HTERT RPE-1 (cell line): ENCODE measurements around the gene KRT36.

Experiments used
- in situ Hi-C: fragments of 300-500 bp; cut with MboI; formaldehyde crosslinking; loops from 4 replicates; pipeline ENCODE4 v1.14.3; 2020; ENCODE audit warnings: low sequenced_read_pairs

The KRT36 gene

DNA sequence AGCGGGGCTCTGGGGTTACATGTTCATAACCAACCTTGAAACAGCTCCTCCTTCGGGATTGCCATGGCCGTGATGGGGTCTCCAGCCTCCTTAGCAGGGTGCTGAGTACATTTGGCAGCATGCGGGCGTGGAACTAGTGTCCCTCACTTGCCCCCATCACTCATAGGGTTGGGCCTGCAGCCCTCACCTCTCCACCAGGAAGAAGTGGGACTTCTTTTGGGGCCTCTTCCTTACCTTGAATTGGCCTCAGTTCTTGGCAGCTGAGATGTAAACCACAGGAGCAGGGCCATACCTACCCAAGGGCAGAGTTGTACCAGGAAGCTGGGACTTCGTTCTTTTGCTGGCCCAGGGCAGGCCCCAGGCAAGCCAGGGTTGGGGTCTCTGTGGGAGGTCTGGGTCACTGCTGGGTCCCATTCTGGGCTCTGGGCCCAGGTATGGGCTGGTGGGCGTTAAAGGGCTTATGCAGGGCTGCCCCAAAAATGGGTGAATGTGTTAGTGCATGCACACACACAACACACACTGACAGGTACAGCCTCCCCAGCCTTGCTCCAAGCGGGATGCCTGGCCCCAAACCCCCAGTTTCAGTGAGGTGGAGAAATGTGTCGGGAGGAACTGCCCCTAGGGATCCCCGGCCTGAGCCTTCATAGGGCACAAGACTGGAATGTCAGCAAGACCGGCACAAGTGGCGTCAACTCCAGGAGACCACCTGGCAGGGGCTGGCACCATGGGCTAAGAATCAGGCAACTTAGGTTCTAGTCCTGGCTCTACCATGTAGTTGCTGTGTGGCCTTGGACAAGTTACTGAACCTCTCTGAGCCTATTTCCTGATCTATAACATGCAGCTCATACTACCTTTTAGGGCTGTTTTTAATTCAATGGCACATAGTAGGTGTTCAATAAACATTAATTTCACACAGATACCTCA lies 32.9 kb upstream of the KRT36 start:
- in situ Hi-C loops: no loop called here

DNA sequence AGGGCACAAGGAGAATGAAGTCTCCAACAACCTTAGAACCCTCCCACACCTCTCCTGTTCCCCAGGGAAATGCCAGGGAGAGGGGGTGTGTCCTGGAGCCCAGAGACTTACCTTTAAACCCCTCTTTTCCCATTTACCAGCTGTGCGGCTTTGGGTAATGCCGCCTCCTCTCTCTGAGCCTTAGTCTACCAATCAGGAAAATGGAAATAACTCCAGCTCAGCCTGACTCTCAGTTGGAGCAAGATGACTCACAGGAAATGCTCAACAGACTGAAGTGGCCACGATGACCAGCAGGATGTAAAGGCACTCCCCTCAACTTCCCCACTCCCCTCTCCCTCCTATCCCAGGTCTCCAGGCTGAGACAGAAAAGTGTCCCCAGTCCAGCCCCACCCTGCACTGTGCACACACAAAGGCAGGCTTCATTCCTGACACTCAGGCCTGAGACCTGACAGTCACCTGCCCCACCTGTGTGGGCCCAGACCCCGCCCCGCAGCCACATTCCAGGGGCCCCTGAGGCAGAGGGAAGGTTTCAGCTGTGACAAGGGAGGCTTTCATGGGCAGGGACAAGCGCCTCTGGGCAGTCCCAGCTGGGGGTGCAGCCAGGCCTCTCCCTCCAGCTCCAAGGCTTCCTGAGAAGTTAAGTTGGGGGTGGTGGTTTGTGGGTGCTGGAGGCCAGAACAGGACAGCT lies 32.0 kb upstream of the KRT36 start:
- in situ Hi-C loops: no loop called here

- in situ Hi-C loops: no loop called here
These were observed 31.3 kb upstream of the KRT36 start for GRCh38 chr17:41520821-41521521.

DNA sequence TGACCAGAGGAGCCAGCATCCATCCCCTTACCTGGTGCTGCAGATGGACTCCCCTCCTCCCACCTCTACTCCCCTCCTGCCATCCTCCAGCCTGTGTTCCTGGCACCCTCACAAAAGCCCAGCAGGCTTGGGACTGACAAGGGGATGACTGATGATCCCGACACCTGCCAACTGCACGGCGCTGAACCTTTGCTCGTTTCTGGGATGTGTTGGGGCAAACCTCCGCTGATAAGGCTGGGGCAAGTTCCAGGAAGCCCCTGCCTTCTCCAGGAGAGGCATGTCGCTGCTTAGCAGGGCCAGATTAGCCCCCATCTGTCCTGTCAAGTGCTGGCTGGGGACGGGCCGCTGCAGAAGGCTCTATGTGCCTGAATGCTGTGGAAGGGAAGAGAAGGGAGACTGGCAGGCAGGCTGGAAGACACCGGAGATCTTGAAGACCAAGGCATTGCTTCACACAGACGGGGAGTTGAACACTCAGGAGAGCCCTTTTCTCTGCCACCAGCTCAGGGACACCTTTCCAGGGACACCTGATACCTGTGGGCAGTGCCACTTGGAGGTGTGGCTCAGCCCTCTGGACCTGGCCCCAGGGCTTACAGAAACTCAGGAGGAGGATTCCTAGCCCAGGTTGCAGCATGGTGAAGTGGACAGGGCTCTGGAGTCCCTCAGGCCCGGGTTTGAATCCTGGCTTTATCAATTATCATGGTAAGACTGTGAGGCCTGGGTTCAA lies 30.0 kb upstream of the KRT36 start:
- in situ Hi-C loops: no loop called here

DNA sequence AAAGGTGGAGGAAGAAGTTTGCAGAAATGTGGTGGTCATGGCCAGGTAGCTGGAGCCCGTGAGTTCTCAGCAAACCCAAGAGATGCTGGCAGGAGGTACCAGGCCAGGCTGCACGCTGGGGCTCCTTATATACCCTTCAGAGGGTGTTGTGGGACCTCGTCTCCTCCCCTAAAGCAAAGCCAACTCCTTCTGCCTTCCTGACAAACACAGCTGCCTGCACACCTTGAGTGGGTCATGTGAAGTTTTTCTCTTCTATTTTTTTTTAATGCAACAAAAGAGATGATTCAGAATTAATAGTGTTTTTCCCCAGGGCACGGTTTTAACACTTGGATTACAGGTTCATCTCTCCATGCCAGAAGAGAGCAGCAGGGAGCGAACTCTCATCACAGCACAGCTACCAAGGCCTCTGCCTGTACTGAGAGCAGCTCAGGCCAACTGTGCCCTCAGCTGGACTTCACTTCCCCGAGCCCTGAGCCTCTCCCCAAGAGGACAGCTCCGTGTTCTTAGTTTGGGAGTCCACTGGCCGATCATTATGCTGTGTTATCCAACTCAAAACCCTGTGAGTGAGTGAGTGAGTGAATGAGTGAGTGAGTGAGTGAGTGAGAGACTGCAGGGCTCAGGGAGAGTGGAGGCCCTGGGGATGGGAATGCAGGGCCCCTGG lies 29.2 kb upstream of the KRT36 start, which contains the start of gene KRT15:
TSS of gene KRT15 (minus strand) at position 102 of the 661 bp plus-strand sequence. CDS start at position 39, 63 bp downstream.
- in situ Hi-C loops: no loop called here

DNA sequence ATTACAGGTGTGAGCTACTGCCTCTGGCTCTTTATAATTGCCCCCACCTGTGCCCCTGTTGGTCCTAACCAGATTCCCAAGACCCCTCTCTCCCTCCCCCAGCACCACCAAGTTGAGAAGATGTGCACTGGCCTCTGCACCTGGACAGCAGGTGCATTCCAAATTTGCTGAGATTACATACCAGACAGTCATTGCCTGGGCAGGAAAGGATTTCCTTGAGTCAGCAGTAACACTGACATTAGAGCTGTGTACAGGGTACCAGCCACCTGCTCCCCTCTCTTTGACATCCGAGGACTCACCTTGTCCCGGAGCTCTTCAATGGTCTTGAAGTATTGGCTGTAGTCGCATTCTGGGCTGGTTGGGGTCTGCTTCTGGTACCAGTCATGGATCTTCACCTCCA lies 28.3 kb upstream of the KRT36 start:
- in situ Hi-C loops: no loop called here

- in situ Hi-C loops: no loop called here
These were observed 27.1 kb upstream of the KRT36 start for GRCh38 chr17:41516830-41517283.

DNA sequence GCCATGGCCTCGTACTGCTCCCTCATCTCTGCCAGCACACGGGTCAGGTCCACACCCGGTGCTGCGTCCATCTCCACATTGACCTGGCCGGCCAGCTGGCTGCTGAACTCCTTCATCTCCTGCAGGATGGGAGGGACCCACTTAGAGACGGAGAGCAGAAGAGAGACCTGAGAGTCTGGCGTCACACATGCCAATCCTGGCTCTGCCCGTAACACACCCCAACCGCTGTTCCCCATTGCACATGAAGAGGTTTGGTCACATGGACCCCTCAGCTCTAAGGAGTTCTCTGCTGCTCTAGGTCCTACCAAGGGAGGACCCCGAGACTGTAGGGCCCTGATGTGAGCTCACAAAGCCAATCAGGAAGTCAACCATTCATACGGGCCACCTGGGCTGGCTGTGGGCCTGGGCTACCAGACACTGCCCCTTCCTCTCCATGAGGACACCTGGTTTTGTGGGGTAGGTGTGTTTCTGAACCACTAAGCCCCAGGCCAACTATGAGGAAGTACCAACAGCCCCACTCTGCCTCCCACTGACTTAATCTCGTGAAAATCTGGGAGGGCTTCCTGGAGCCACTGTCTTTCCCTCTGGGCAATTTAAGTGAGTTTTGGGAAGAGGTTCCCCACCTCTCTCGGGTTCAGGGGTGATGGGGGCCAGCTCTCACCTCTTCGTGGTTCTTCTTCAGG lies 26.6 kb upstream of the KRT36 start:
- in situ Hi-C loops: no loop called here

DNA sequence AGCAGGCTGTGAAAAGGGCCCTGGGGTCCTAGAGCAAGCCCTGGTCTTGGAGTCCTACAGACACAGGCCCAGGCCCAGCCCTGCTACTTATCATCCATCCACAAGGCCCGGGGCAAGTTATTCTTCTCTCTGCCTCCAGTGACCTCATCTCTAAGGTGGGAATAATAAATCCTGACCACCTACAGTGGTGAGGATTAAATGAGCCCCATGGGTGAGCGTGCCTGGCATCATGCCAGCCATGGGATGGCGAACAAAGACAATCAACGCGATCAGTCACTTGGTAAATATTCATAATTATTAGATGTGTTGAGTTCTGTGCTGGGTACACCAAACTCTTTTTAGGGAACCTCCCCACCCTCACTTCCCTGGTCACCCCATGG lies 23.4 kb upstream of the KRT36 start:
- in situ Hi-C loops: no loop called here

DNA sequence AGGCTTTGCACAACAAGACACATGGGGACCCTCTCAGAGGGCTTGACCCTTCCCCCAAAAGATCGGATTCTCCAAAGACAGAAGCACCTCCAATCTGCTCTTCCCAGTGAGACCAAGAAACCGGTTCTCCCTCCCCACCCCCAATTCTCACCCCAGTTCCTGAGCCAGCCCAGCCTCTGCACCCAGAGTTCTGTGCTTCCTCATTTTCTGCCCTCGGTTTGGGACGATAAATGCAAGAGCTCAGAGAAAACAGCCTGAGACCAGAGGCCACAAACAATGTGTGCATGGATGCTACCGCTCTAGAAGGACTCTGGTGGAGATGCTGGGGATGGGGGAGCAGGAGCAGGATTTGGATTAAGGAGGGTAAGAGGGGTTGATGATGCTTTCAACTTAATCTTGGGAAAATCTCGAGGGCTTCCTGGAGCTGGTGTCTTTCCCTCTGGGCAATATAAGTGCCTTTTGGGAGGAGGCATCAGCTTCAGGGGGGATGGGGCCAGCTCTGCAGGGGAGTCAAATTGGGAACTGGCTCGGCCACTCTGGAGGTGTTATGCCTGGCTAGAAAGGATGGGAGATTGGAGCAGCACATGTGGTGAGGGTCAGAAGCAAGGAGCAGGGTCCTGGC lies 22.9 kb upstream of the KRT36 start:
- in situ Hi-C loops: no loop called here

DNA sequence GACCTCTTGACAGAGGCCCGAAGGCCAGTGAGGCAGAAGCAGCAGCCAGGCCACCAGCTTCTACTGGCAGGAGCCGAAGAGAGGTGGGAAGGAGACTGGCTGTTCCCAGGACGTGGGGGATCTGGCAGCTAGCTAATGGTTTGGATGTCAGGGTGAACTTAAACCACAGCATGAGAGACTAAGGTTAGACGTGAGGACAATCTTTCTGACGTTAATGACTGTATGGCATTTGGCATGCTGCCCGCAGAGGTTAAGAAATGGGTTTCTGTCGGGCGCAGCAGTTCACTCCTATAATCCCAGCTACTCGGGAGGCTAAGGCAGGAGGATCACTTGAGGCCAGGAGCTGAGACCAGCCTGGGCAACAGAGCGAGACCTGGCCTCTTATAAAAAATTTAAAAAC lies 22.0 kb upstream of the KRT36 start:
- in situ Hi-C loops: no loop called here

DNA sequence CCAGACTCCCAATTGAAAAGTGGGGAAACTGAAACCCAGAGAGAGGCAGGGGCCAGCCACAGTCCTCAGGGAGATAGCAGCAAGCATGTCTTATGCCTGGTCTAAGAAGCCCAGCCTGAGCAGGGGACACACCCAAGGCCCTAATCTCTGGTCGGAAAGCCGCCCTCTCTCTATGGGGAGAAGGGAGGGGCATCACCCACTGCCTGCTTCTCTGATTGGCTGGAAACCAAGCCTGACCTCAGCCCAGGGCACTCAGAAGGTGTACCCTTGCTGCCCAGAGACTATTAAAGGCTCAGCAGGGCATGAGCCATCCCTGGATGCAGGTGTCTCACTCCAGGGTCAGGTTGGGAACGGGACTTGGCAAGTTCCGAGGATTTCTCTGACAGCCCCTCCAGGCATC lies 21.4 kb upstream of the KRT36 start:
- in situ Hi-C loops: no loop called here

- in situ Hi-C loops: no loop called here
These were observed 20.7 kb upstream of the KRT36 start for GRCh38 chr17:41510251-41511065.

GRCh38 chr17:41507315-41507880 lies 17.7 kb upstream of the KRT36 start:
- in situ Hi-C loops: no loop called here

GRCh38 chr17:41505809-41506767 lies 16.4 kb upstream of the KRT36 start:
- in situ Hi-C loops: no loop called here

DNA sequence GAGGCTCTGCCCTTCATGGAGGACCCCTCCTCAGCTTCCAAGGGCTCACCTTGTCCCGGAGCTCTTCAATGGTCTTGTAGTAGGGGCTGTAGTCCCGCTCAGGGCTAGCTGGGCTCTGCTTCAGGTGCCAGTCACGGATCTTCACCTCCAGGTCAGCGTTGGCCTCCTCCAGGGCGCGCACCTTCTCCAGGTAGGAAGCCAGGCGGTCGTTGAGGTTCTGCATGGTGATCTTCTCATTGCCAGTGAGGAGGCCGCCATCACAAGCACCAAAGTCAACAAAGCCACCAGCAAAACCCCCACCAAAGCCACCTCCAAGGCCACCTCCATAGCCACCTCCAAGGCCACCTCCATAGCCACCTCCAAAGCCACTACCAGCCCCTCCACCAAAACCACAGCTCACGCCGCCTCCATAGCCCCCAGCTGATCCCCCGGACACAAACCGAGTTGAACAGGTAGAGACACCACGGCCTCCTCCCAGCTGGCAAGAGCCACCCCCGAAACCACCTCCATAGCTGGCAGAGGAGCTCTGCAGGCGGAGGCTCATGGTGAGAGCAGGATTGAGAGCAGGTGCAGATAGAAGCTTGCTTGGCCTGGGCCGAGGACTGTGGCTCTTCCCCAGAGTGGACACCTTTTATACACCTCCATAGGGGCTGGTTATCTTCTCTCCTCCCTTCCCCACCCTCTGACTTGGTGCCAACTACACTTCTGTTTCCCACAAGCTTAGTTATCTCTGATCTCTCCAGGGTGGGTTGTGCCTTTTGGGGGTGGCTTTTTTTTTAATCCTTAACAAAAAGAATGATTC lies 15.5 kb upstream of the KRT36 start, which contains the start of gene KRT13:
TSS of gene KRT13 (minus strand) at position 606 of the 802 bp plus-strand sequence. CDS start at position 544, 62 bp downstream.
- in situ Hi-C loops: no loop called here
